Stimulated activated CD4-positive, alpha-beta T cell treated with anti-CD3 and anti-CD28 coated beads, Interleukin-12 subunit alpha, Interleukin-12 subunit beta, amount 100 ng/mL, for 48 hours (primary cell): Measurements from ENCODE around the gene CASKIN1.

Experiments
- DNase-seq, 3 donors: peaks; one replicate each; pipeline ENCODE4 v3.0.0-alpha.2; 2020; ENCODE audit warnings: low read depth in 2 of 3, low spot score in 1 of 3

Gene CASKIN1

DNA sequence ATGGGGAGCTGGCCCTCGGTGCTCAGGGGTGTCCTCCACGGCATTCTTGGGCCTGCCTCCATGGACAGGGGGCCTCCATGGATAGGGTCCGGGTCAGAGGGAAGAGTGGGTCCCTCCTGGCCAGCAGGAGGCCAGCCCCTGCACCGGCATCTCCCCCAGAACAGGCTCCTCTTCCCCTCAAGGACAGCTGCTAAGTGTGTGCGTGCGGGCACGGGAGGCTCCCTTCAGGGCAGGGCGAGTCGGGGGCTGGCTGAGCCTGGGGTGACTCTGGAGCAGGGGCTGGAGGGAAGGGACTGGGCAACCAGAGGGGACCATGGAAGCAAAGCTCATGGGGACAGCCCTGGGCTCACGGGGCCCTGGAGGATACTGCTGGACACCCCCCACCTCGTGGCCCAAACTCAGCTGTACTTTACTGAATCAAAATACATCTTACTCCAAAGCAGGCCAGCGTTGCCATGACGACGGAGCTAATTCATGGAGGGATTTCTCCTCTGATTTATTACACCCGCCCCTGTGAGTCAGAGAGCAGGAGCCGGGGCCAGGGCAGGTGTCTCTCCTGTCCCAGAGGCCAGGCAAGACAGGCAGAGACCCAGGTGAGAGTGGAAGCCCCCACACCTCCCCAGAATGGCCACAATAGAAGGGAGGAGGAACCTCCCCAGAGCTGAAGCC is 2.1 kb downstream of the CASKIN1 start:
- DNase-seq: no peak

GRCh38 chr16:2191446-2191706 is 5.0 kb downstream of the CASKIN1 start:
- DNase-seq: no peak

GRCh38 chr16:2190659-2191445 is 5.6 kb downstream of the CASKIN1 start:
- DNase-seq: no peak

GRCh38 chr16:2190002-2190658 is 6.3 kb downstream of the CASKIN1 start:
- DNase-seq: no peak

GRCh38 chr16:2189252-2189893 is 7.0 kb downstream of the CASKIN1 start:
- DNase-seq: no peak

DNA sequence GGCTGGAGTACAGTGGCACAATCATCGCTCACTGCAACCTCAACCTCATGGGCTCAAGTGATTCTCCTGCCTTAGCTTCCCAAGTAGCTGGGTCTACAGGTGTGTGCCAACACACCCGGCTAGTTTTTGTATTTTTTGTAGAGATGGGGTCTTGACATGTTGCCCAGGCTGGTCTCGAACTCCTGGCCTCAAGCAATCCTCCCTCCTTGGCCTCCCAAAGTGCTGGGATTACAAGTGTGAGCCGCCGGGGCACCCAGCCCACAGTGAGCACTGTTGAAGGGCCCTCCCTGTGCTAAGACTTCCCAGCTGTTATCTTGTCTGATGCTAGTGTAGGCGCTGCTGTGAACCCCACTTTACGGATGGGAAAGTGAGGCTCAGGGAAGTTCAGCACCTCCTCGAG is 8.0 kb downstream of the CASKIN1 start:
- no peak for DNase-seq

- DNase-seq: no peak
Measured at GRCh38 chr16:2187212-2187611, 9.2 kb downstream of the CASKIN1 start.

DNA sequence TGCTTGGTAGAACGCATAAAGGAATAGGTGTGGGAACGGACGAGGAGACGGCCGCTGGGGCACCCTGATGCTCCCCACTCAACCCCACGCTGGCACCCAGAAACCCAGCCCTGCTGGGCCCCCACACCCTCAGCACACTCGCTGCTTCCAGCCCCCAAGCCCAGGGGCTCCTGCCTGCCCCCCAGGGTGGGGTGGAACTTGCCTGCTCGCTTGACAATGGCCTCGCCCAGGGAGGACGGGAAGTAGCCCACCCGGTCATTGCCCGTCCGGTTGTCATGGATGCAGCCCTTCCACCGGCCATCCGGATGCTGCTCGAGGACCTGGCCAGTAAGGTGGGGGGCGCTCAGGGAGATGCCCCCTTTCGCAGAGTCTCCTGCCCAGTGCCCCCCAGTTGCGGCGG is 9.9 kb downstream of the CASKIN1 start:
- no peak for DNase-seq

DNA sequence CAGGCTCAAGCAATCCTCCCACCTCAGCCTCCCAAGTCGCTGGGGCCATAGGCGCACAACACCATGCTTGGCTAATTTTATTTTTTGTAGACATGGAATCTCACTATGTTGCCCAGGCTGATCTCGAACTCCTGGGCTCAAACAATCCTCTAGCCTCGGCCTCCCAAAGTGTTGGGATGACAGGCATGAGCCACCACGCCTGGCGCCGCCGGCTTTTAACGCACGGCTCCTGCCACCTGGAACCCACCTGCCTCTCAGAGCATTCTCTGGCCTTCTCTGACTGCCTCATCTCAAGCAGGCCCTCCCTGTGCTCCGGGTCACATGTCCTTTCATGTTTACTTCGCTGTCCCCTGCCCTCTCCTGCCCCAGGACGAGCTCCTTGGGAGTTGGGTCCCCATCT is 10.3 kb downstream of the CASKIN1 start:
- no peak for DNase-seq

- DNase-seq: no peak
Measured at GRCh38 chr16:2184962-2185361, 11.4 kb downstream of the CASKIN1 start.

DNA sequence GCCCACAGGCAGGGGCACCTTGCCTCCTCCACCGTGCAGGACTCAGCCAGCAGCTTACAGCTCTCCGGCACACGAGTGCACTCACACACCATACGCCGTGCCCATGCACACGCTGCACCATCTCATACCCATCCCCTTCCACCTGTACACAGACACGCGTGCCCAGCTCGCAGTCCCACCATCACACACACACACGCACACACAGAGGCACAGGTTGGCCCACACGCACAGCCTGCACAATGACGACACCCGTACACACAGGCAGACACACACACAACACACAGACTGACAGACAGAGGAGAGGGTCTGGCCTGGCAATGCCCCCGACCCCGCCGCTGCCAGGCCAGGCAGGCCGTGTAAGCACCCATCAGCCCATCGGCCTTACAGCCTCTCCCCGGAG is 12.1 kb downstream of the CASKIN1 start:
- DNase-seq: no peak

- no peak for DNase-seq
Measured at GRCh38 chr16:2183671-2184070, 12.7 kb downstream of the CASKIN1 start.

DNA sequence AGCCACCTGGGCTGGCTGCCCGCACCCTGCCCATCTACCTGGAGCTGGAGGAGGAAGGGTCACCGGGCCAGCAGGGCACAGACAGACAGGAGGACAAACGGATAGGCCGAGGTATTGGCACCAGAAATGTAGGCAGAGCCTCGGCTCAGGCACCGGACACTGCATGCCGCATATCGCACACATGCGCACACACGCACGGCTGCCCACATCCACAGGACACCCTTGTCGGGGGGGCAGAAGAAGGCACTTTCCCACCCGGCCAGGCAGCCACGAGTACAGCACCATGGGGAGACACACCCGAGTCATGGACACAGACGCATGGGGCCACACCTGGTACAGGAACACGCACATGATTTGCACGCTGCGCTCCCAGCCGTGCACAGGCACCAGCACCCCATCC is 14.5 kb downstream of the CASKIN1 start:
- DNase-seq: no peak

DNA sequence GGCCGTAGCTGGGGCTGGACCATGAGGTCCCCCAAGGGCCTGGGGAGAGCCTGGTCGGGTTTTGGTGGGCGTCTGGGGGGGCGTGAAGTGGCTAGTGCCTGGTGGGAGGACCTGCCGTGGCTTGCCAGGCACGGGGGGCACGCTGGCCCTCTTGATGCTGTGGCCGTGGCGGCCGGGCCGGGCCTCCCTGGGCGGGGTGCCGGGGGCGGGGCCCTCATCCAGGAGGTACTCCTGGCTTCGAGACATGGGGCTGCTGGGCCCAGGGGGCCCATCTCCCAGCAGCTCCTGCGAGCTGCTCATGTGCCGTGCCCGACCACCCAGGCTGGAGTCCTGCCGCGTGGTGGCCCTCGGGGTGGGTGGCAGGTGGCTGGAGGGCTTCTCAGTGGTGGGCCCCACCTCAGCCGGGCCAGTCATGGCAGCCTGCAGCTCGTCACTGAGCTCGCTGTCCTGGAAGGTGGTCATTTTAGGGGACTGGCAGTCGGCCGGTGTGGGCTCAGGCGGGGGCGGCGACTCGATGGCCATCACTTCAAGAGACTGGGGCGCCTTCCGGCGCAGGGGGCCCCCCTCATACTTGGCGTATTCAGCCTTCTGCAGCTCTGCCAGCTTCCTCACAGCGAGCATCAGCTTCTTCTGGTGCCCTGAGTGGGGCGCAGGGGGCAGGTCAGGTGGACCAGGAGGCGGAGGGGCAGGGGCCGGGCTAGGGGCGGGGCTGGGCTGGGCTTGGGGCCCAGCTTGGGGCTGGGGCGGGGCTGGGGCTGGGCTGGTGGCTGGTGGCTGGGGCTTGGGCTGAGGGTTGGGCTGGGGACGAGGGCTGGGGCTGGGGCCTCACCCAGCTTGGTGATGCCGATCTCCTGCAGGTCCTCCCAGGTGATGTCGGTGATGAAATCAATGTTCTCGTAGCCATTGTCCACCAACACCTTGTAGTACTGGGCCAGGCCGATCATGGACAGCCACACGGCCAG is 15.2 kb downstream of the CASKIN1 start:
- DNase-seq: no peak

GRCh38 chr16:2180461-2180860 is 15.9 kb downstream of the CASKIN1 start:
- DNase-seq: no peak

- no peak for DNase-seq
Measured at GRCh38 chr16:2179576-2179975, 16.8 kb downstream of the CASKIN1 start.

- no peak for DNase-seq
Measured at GRCh38 chr16:2179107-2179501, 17.3 kb downstream of the CASKIN1 start.

- DNase-seq: peak in 1 of 3 donors; percentile 20
Measured at GRCh38 chr16:2178321-2179106, 17.9 kb downstream of the CASKIN1 start.

- no peak for DNase-seq
Measured at GRCh38 chr16:2177561-2177960, 18.8 kb downstream of the CASKIN1 start.

GRCh38 chr16:2177101-2177500 is 19.3 kb downstream of the CASKIN1 start:
- DNase-seq: no peak
